GM18861 (cell line): ENCODE measurements around the gene NR1I2.

Experiments used
- ATAC-seq: cut with Tn5 transposase; IDR thresholded peaks from one replicate; pipeline ENCODE4 v1.9.1; 2021; ENCODE audit not compliant: unreplicated experiment

Gene NR1I2

GRCh38 chr3:119817583-119818363 is 35.9 kb downstream of the NR1I2 start:
- no peak for ATAC-seq

- no peak for ATAC-seq
Observed at GRCh38 chr3:119818937-119819336, 37.0 kb downstream of the NR1I2 start.

GRCh38 chr3:119819806-119820205 is 37.9 kb downstream of the NR1I2 start:
- ATAC-seq = no peak

- no peak for ATAC-seq
Observed at GRCh38 chr3:119825820-119826219, 43.9 kb downstream of the NR1I2 start.

- no peak for ATAC-seq
Observed at GRCh38 chr3:119826711-119827608, 45.1 kb downstream of the NR1I2 start.

GRCh38 chr3:119829420-119829819 is 47.5 kb downstream of the NR1I2 start:
- no peak for ATAC-seq

- ATAC-seq = no peak
Observed at GRCh38 chr3:119831022-119831421, 49.1 kb downstream of the NR1I2 start.

GRCh38 chr3:119831941-119832371 is 50.1 kb downstream of the NR1I2 start:
- ATAC-seq = no peak

GRCh38 chr3:119834754-119835370 is 53.0 kb downstream of the NR1I2 start:
- ATAC-seq = no peak

GRCh38 chr3:119835556-119835955 is 53.7 kb downstream of the NR1I2 start:
- ATAC-seq = no peak

GRCh38 chr3:119841808-119842471 is 60.0 kb downstream of the NR1I2 start:
- ATAC-seq = no peak

GRCh38 chr3:119849126-119849525 is 67.2 kb downstream of the NR1I2 start:
- ATAC-seq = no peak

GRCh38 chr3:119856695-119857094 is 74.8 kb downstream of the NR1I2 start:
- ATAC-seq = no peak

GRCh38 chr3:119858957-119859356 is 77.1 kb downstream of the NR1I2 start:
- ATAC-seq = no peak

- ATAC-seq = no peak
Observed at GRCh38 chr3:119859728-119860127, 77.8 kb downstream of the NR1I2 start.

GRCh38 chr3:119861681-119862080 is 79.8 kb downstream of the NR1I2 start:
- ATAC-seq = no peak

GRCh38 chr3:119862616-119863015 is 80.7 kb downstream of the NR1I2 start:
- no peak for ATAC-seq

GRCh38 chr3:119864476-119864875 is 82.6 kb downstream of the NR1I2 start:
- ATAC-seq = no peak
